ENCODE data around the gene ACO1. TPM values are rescaled to one million over a fixed set of nuclear protein-coding genes. Genes with fewer than 3 reads are reported as not detected.

The ACO1 gene
- total RNA-seq, 2 experiments from 2014 or later, result 15.3 to 15.7 TPM

- H3K36me3 Mint-ChIP-seq (ENCODE audit: low read depth), result no peaks in the 10 kb centered on the region
- no peak for TF ChIP-seq CTCF (IDR thresholded peaks at IDR 0.05)
- H3K4me3 Mint-ChIP-seq, result no peak overlapping the region
- H3K9me3 Mint-ChIP-seq, result no peaks in the 10 kb centered on the region
- DNase-seq (no peak), ATAC-seq (no peak)
- H3K27ac Mint-ChIP-seq, result no peak overlapping the region
- POLR2A ChIA-PET, result no interaction called here
- H3K27me3 Mint-ChIP-seq, result no peaks in the 10 kb centered on the region
- no peaks in the 10 kb centered on the region for H3K4me1 Mint-ChIP-seq (ENCODE audit: low read depth)
- intact Hi-C loops (cut with micrococcal nuclease), result no loop called here
- CTCF ChIA-PET, result interaction anchor here (1.4 to 1.5 kb wide), 2 partner anchors 8 to 208 kb away, joined by 4 to 6 read pairs; no protein-coding TSS in a partner anchor
Measured at GRCh38 chr9:32371279-32371678, 13.2 kb upstream of the ACO1 start.

GRCh38 chr9:32371679-32372078 lies 12.8 kb upstream of the ACO1 start:
- TF ChIP-seq CTCF (IDR thresholded peaks at IDR 0.05), result no peak
- Mint-ChIP-seq H3K27ac (no peak overlapping the region), H3K4me1 (ENCODE audit: low read depth) (no peaks in the 10 kb centered on the region), H3K27me3 (no peaks in the 10 kb centered on the region), H3K36me3 (ENCODE audit: low read depth) (no peaks in the 10 kb centered on the region), H3K4me3 (no peak overlapping the region), H3K9me3 (no peaks in the 10 kb centered on the region)
- ATAC-seq (no peak), DNase-seq (no peak)
- CTCF ChIA-PET, result interaction anchor here (1.5 kb wide), 1 partner anchor 208 kb away, joined by 4 read pairs; no protein-coding TSS in a partner anchor
- intact Hi-C loops (cut with micrococcal nuclease), result no loop called here
- POLR2A ChIA-PET, result no interaction called here

- POLR2A ChIA-PET, result no interaction called here
- Mint-ChIP-seq H3K9me3 (no peaks in the 10 kb centered on the region), H3K4me1 (ENCODE audit: low read depth) (peaks cover 9% of the 10 kb centered on the region), H3K4me3 (no peak overlapping the region), H3K36me3 (ENCODE audit: low read depth) (no peaks in the 10 kb centered on the region), H3K27me3 (peaks cover 1% of the 10 kb centered on the region), H3K27ac (no peak overlapping the region)
- CTCF ChIA-PET, result interaction anchor here (0.9 to 7.3 kb wide), 4 partner anchors 57 to 210 kb away, joined by 4 to 477 read pairs (median 117); partner anchors contain the start of gene NDUFB6
- ATAC-seq (no peak), DNase-seq (no peak)
- no peak for TF ChIP-seq CTCF (IDR thresholded peaks at IDR 0.05)
- intact Hi-C loops (cut with micrococcal nuclease), result loop anchor here (5.0 kb wide), 1 partner anchor 591 kb away; no protein-coding TSS in a partner anchor
Measured at GRCh38 chr9:32376285-32376684, 8.2 kb upstream of the ACO1 start.

GRCh38 chr9:32378496-32378895 lies 5.9 kb upstream of the ACO1 start:
- POLR2A ChIA-PET, result interaction anchor here (0.9 to 2.1 kb wide), 3 partner anchors 148 to 201 kb away, joined by 3 to 10 read pairs (median 5); partner anchors contain the start of gene RIGI
- CTCF ChIA-PET, result interaction anchor here (0.6 to 7.3 kb wide), 53 partner anchors 8 to 1135 kb away, joined by 3 to 477 read pairs (median 7); partner anchors contain the start of genes NDUFB6, RIGI, SMIM27 and TOPORS
- Mint-ChIP-seq H3K4me3 (peak overlapping the region; percentile 33), H3K36me3 (ENCODE audit: low read depth) (no peaks in the 10 kb centered on the region), H3K27me3 (peaks cover 12% of the 10 kb centered on the region), H3K27ac (no peak overlapping the region), H3K9me3 (no peaks in the 10 kb centered on the region), H3K4me1 (ENCODE audit: low read depth) (peaks cover 10% of the 10 kb centered on the region)
- intact Hi-C loops (cut with micrococcal nuclease), result loop anchor here (2.0 to 5.0 kb wide), 2 partner anchors 54 to 589 kb away; no protein-coding TSS in a partner anchor
- DNase-seq (peak; percentile 45), ATAC-seq (peak; percentile 83)
- TF ChIP-seq CTCF (IDR thresholded peaks at IDR 0.05), result no peak

GRCh38 chr9:32378993-32379729 lies 5.3 kb upstream of the ACO1 start:
- peaks cover 12% of the 10 kb centered on the region for H3K27me3 Mint-ChIP-seq
- peak; percentile 68 for TF ChIP-seq CTCF (IDR thresholded peaks at IDR 0.05)
- CTCF ChIA-PET, result interaction anchor here (0.7 to 7.3 kb wide), 61 partner anchors 8 to 1135 kb away, joined by 3 to 477 read pairs (median 6); partner anchors contain the start of genes NDUFB6, RIGI, SMIM27 and TOPORS
- DNase-seq (peak; percentile 46), ATAC-seq (peak; percentile 87)
- POLR2A ChIA-PET, result interaction anchor here (0.9 to 2.1 kb wide), 3 partner anchors 147 to 201 kb away, joined by 3 to 10 read pairs (median 5); partner anchors contain the start of gene RIGI
- H3K9me3 Mint-ChIP-seq, result no peaks in the 10 kb centered on the region
- H3K4me1 Mint-ChIP-seq (ENCODE audit: low read depth), result peaks cover 14% of the 10 kb centered on the region
- intact Hi-C loops (cut with micrococcal nuclease), result loop anchor here (1.0 to 5.0 kb wide), 4 partner anchors 54 to 588 kb away; partner anchors contain the start of gene RIGI
- no peaks in the 10 kb centered on the region for H3K36me3 Mint-ChIP-seq (ENCODE audit: low read depth)
- no peak overlapping the region for H3K27ac Mint-ChIP-seq
- H3K4me3 Mint-ChIP-seq, result peak overlapping the region; percentile 33

Measured in activated CD8-positive, alpha-beta T cell treated with anti-CD3 and anti-CD28 coated beads for 36 hours (primary cell).